ENCODE measurements around the gene MGLL.

DNA sequence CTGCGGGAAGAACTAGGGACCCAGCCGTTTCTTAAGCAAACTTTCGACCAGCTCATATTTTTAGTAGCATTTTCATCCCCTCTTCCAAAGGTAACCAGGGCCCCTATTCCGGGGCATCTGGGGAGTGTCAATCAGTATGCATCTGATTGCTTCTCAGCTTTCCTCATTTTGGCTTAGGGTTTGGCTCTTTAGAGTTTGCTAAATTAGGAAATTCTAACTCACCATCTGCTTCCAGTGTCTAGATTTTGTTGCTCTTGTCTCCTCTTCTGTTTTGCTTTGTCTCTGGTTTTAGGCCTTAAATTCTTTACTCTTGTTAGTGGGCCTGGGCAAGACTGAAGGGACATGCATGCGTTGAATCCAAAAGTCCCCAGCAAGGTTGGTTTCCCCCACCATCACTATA is 159.2 kb downstream of the MGLL start:
- TF ChIP-seq, protein P1, sequence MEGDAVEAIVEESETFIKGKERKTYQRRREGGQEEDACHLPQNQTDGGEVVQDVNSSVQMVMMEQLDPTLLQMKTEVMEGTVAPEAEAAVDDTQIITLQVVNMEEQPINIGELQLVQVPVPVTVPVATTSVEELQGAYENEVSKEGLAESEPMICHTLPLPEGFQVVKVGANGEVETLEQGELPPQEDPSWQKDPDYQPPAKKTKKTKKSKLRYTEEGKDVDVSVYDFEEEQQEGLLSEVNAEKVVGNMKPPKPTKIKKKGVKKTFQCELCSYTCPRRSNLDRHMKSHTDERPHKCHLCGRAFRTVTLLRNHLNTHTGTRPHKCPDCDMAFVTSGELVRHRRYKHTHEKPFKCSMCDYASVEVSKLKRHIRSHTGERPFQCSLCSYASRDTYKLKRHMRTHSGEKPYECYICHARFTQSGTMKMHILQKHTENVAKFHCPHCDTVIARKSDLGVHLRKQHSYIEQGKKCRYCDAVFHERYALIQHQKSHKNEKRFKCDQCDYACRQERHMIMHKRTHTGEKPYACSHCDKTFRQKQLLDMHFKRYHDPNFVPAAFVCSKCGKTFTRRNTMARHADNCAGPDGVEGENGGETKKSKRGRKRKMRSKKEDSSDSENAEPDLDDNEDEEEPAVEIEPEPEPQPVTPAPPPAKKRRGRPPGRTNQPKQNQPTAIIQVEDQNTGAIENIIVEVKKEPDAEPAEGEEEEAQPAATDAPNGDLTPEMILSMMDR (IDR thresholded peaks at IDR 0.05; ENCODE audit: low read length): no peak
- TF ChIP-seq EZH2phosphoT487 (IDR thresholded peaks at IDR 0.05; ENCODE audit: low read length): no peak

Measured in MM.1S (cell line).